ENCODE results near the gene LPCAT3. TPM values are rescaled to one million over a fixed set of nuclear protein-coding genes. Genes with fewer than 3 reads are reported as not detected.

LPCAT3 gene
- total RNA-seq, 2 donors from 2014 or later: 28.3 to 29.0 TPM

DNA sequence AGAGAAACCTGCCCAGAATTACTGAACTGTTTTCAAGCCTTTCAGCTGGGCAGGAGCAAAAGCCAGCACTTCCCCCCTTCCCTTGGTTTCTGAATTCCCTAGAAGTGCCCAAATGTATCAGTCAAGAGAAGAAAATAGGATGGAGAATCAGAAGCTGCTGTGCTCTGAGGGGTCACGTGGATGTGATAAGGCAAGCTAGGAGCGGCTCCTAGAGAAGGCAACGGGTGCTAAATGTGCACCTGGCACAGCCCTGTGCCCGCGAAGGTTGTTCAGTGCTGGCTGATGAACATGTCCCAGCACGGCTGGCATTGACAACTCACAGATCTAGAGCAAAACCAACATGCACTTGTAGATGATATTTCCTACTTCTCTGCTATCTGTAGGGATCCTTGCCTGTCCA, 39.3 kb downstream of the LPCAT3 start:
- DNase-seq: no peak
- no peaks in the 10 kb centered on the region for H3K27me3 Mint-ChIP-seq (ENCODE audit: low read depth)
- H3K36me3 Mint-ChIP-seq (ENCODE audit: insufficient read depth in 2 of 2): peaks cover 6 to 29% of the 10 kb centered on the region in 2 donors

GRCh38 chr12:6978611-6979011, 39.7 kb downstream of the LPCAT3 start:
- peaks cover 6 to 29% of the 10 kb centered on the region in 2 donors for H3K36me3 Mint-ChIP-seq (ENCODE audit: insufficient read depth in 2 of 2)
- H3K9me3 Mint-ChIP-seq: no peaks in the 10 kb centered on the region
- ATAC-seq (replicated peaks in 1 of 2) (no peak), DNase-seq (no peak)
- H3K27me3 Mint-ChIP-seq (ENCODE audit: low read depth): no peaks in the 10 kb centered on the region
- H3K4me1 Mint-ChIP-seq (ENCODE audit: low read depth): peaks cover 4% of the 10 kb centered on the region
- H3K4me3 Mint-ChIP-seq: no peak overlapping the region
- peak overlapping the region; percentile 56 for H3K27ac Mint-ChIP-seq

More for the DNA sequence above, 39.3 kb downstream of the LPCAT3 start:
- no peaks in the 10 kb centered on the region for H3K4me1 Mint-ChIP-seq (ENCODE audit: low read depth)
- no peaks in the 10 kb centered on the region for H3K9me3 Mint-ChIP-seq
- peak overlapping the region; percentile 56 for H3K27ac Mint-ChIP-seq
- H3K4me3 Mint-ChIP-seq: no peak overlapping the region
- no peak for ATAC-seq (replicated peaks in 1 of 2)

- Mint-ChIP-seq H3K27me3 (ENCODE audit: low read depth) (no peaks in the 10 kb centered on the region), H3K27ac (no peak overlapping the region), H3K36me3 (ENCODE audit: insufficient read depth in 2 of 2) (peaks cover 6 to 29% of the 10 kb centered on the region in 2 donors), H3K4me3 (no peak overlapping the region), H3K9me3 (no peaks in the 10 kb centered on the region), H3K4me1 (ENCODE audit: low read depth) (peaks cover 8% of the 10 kb centered on the region)
- DNase-seq (no peak), ATAC-seq (replicated peaks in 1 of 2) (no peak)
These were observed 40.1 kb downstream of the LPCAT3 start for GRCh38 chr12:6978188-6978587.

- Mint-ChIP-seq H3K4me3 (no peak overlapping the region), H3K27me3 (ENCODE audit: low read depth) (no peaks in the 10 kb centered on the region), H3K36me3 (ENCODE audit: insufficient read depth in 2 of 2) (peaks cover 6 to 29% of the 10 kb centered on the region in 2 donors), H3K9me3 (no peaks in the 10 kb centered on the region), H3K4me1 (ENCODE audit: low read depth) (peaks cover 14% of the 10 kb centered on the region), H3K27ac (peak overlapping the region; percentile 29)
- ATAC-seq (replicated peaks in 1 of 2) (no peak), DNase-seq (no peak)
These were observed 40.6 kb downstream of the LPCAT3 start for GRCh38 chr12:6977653-6978052.

DNA sequence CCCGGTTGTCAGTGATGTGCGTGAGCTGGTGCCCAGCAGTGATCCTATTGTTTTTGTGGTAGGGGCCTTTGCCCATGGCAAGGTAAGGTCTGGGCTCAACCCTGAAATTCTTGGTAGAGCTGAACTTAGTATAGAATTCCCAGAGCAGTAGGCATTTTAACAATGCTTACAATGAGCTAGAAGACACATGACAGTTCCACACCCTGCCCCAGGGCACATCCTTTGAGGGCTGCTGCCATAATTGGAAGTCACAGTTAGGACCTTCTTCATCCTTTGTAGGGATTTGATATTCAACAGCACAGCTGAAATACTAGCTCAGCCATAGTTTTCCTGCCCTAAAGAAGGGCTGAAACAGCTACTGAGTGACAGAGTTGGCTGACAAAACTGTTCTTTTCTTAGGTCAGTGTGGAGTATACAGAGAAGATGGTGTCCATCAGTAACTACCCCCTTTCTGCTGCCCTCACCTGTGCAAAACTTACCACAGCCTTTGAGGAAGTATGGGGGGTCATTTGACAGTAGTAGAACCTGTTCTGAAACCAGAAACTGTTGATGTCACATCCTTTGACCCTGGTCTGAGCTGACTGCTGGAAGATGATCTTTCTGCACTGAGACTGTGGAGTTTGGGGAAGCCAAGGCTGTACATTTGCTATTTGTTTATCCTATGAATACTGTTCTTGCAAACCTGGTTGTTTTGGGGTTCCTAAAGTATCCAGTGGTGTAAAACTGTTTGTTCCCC, 42.8 kb downstream of the LPCAT3 start:
- no peak overlapping the region for H3K4me3 Mint-ChIP-seq
- peaks cover 9 to 32% of the 10 kb centered on the region in 2 donors for H3K36me3 Mint-ChIP-seq (ENCODE audit: insufficient read depth in 2 of 2)
- ATAC-seq (replicated peaks in 1 of 2) (no peak), DNase-seq (no peak)
- H3K4me1 Mint-ChIP-seq (ENCODE audit: low read depth): peaks cover 31% of the 10 kb centered on the region
- peak overlapping the region; percentile 83 for H3K27ac Mint-ChIP-seq
- H3K27me3 Mint-ChIP-seq (ENCODE audit: low read depth): no peaks in the 10 kb centered on the region
- no peaks in the 10 kb centered on the region for H3K9me3 Mint-ChIP-seq

DNA sequence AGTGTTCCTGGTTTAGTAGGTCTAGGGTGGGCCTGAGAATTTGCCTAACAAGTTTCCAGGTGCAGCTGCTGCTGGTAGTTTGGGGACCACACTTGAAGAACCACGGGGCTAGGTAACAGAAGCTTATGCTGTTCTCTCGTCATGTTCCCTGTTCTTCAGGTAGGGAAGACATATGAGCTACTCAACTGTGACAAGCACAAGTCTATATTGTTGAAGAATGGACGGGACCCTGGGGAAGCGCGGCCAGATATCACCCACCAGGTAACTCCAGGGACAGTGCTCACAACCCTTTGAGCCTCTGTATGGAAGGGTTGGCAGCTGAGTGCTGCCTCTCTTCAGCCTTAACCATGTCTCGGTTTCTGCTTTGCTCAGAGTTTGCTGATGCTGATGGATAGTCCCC, 44.1 kb downstream of the LPCAT3 start:
- ATAC-seq (replicated peaks in 1 of 2): no peak
- Mint-ChIP-seq H3K36me3 (ENCODE audit: insufficient read depth in 2 of 2) (peaks cover 10 to 32% of the 10 kb centered on the region in 2 donors), H3K27me3 (ENCODE audit: low read depth) (no peaks in the 10 kb centered on the region), H3K9me3 (no peaks in the 10 kb centered on the region), H3K4me1 (ENCODE audit: low read depth) (peaks cover 34% of the 10 kb centered on the region), H3K4me3 (no peak overlapping the region), H3K27ac (peak overlapping the region; percentile 99)
- DNase-seq: no peak

DNA sequence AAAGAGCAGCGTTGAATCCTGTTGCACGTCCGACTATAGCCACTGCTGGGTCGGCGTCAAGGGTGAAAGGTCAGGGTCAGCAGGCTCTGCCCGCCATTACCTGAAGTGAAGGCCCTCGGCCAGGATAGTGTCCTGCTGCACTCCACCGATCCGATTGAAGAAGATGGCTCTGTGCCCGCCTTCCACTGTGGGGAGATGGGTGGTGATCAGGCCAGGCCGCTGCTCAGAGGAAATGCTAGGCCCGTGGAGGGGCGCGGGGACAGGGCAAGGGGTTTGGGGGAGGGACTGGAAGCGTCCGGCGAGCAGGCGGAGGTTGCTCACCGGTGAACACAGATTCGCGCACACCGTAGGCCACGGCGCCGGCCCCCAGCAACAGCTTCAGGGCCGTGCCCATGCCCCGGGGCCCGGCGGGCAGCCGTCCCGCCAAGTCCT, 48.2 kb downstream of the LPCAT3 start:
- peak in 1 of 2 donors; percentile 21 for DNase-seq
- Mint-ChIP-seq H3K4me3 (peak overlapping the region; percentile 96 to 99), H3K4me1 (ENCODE audit: low read depth) (peaks cover 71% of the 10 kb centered on the region), H3K36me3 (ENCODE audit: insufficient read depth in 2 of 2) (peaks cover 17 to 26% of the 10 kb centered on the region in 2 donors), H3K27ac (peak overlapping the region; percentile 92), H3K9me3 (no peaks in the 10 kb centered on the region), H3K27me3 (ENCODE audit: low read depth) (no peaks in the 10 kb centered on the region)
- ATAC-seq (replicated peaks in 1 of 2): peak; percentile 35 to 36

GRCh38 chr12:6968426-6968825, 49.9 kb downstream of the LPCAT3 start:
- H3K27ac Mint-ChIP-seq: peak overlapping the region; percentile 92
- H3K27me3 Mint-ChIP-seq (ENCODE audit: low read depth): no peaks in the 10 kb centered on the region
- H3K4me1 Mint-ChIP-seq (ENCODE audit: low read depth): peaks cover 80% of the 10 kb centered on the region
- peak overlapping the region; percentile 96 to 99 for H3K4me3 Mint-ChIP-seq
- no peaks in the 10 kb centered on the region for H3K9me3 Mint-ChIP-seq
- ATAC-seq (replicated peaks in 1 of 2): no peak
- peaks cover 17 to 23% of the 10 kb centered on the region in 2 donors for H3K36me3 Mint-ChIP-seq (ENCODE audit: insufficient read depth in 2 of 2)
- no peak for DNase-seq

DNA sequence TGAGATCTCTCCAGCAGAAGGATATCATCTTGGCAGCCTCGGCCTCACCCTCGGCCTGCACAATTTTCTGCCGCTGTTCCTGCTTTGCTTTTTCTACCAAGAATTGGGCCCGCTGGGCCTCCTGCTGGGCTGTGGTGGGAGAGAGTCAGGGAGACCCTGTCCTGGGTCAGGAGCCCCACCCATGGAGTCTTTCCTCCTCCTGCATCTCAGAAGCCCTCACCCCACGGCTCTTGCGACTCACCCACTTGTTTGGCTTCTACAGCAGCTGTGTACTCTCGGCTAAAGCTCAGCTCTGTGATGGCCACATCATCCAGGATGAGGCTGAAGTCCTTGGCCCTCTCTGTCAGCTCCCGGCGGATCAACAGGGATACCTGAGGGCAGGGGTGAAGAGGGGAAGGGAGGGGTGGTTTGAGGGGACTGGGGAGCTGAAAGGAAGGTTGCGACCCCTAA, 50.6 kb downstream of the LPCAT3 start:
- Mint-ChIP-seq H3K36me3 (ENCODE audit: insufficient read depth in 2 of 2) (peaks cover 17 to 22% of the 10 kb centered on the region in 2 donors), H3K9me3 (no peaks in the 10 kb centered on the region), H3K27me3 (ENCODE audit: low read depth) (no peaks in the 10 kb centered on the region), H3K4me1 (ENCODE audit: low read depth) (peaks cover 75% of the 10 kb centered on the region), H3K4me3 (no peak overlapping the region), H3K27ac (no peak overlapping the region)
- no peak for DNase-seq
- no peak for ATAC-seq (replicated peaks in 1 of 2)

GRCh38 chr12:6966351-6966750, 51.9 kb downstream of the LPCAT3 start:
- ATAC-seq (replicated peaks in 1 of 2) (no peak), DNase-seq (no peak)
- Mint-ChIP-seq H3K9me3 (no peaks in the 10 kb centered on the region), H3K27me3 (ENCODE audit: low read depth) (no peaks in the 10 kb centered on the region), H3K27ac (peak overlapping the region; percentile 35), H3K4me1 (ENCODE audit: low read depth) (peaks cover 76% of the 10 kb centered on the region), H3K36me3 (ENCODE audit: insufficient read depth in 2 of 2) (peaks cover 17 to 22% of the 10 kb centered on the region in 2 donors), H3K4me3 (no peak overlapping the region)

GRCh38 chr12:6965714-6966113, 52.6 kb downstream of the LPCAT3 start:
- Mint-ChIP-seq H3K27ac (peak overlapping the region; percentile 85), H3K36me3 (ENCODE audit: insufficient read depth in 2 of 2) (peaks cover 15 to 19% of the 10 kb centered on the region in 2 donors), H3K4me1 (ENCODE audit: low read depth) (peaks cover 79% of the 10 kb centered on the region), H3K27me3 (ENCODE audit: low read depth) (no peaks in the 10 kb centered on the region), H3K9me3 (no peaks in the 10 kb centered on the region), H3K4me3 (peak overlapping the region in 1 of 2 donors; percentile 29)
- ATAC-seq (replicated peaks in 1 of 2) (no peak), DNase-seq (no peak)

DNA sequence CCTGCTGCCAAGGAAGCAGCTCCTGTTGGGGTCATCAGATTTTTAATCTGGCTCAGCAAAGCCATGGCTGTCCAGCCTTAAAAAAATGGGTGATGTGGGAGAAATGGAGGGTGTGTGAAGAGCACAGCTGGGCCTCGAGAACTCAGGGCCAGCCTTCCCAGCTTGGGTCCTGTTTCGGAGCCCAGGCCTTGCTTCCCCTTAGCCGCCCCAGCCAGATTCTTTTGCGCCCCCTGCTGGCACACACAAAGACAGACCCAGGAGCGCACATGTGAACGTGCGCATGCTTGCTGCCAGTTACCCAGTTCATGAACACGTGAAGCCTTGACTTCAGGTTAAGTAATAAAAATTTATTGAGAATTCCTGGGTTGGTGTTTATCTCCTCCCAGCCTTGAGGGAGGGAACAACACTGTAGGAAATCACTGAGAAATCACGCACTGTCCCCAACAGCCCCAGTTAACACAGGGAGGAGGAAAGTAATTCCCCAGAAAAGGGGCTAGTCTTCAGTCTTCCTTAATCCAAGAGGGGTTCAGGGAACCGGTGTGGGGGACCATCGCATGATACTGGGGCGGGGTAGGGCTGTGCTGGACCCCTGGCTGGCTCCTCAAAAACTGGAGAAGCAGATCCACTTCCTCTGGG, 53.1 kb downstream of the LPCAT3 start:
- no peaks in the 10 kb centered on the region for H3K9me3 Mint-ChIP-seq
- peak overlapping the region in 1 of 2 donors; percentile 29 for H3K4me3 Mint-ChIP-seq
- peaks cover 14 to 21% of the 10 kb centered on the region in 2 donors for H3K36me3 Mint-ChIP-seq (ENCODE audit: insufficient read depth in 2 of 2)
- H3K27ac Mint-ChIP-seq: peak overlapping the region; percentile 85
- no peaks in the 10 kb centered on the region for H3K27me3 Mint-ChIP-seq (ENCODE audit: low read depth)
- peaks cover 83% of the 10 kb centered on the region for H3K4me1 Mint-ChIP-seq (ENCODE audit: low read depth)
- DNase-seq (peak; percentile 87 to 89), ATAC-seq (replicated peaks in 1 of 2) (peak; percentile 33 to 37)

DNA sequence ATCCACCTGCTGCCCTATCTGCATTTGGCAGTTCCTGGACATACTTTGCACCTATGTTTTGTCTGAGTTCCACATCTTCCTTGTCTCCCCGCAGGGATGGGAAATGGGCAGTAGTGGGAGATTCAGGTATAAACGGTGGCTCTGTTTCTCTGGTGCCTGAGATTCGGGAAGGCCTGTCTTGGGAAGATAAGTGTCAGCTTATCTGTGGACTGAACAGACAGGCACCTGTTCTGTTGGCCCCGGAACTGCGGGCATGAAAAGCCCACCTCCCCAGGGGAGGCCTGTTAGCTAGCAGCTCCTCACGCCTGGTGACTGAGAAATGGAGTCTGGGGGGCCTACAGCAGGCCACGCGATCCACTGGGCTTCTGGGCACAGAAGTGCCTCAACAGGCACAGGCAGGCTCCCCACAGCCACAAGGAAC, 53.7 kb downstream of the LPCAT3 start:
- Mint-ChIP-seq H3K27ac (peak overlapping the region; percentile 85), H3K4me1 (ENCODE audit: low read depth) (peaks cover 88% of the 10 kb centered on the region), H3K9me3 (no peaks in the 10 kb centered on the region), H3K27me3 (ENCODE audit: low read depth) (no peaks in the 10 kb centered on the region), H3K4me3 (no peak overlapping the region), H3K36me3 (ENCODE audit: insufficient read depth in 2 of 2) (peaks cover 14 to 21% of the 10 kb centered on the region in 2 donors)
- DNase-seq: no peak
- ATAC-seq (replicated peaks in 1 of 2): no peak

All from activated T-cell treated with anti-CD3 and anti-CD28 coated beads, Interleukin-2, amount 50 U/mL, for 72 hours (primary cell).